Stimulated activated CD8-positive, alpha-beta memory T cell treated with anti-CD3 and anti-CD28 coated beads, Interleukin-4, amount 100 ng/mL, for 1 hour (primary cell): ENCODE data around the gene GALNT9.

Experiments used
- DNase-seq, 2 donors: peaks; one replicate each; pipeline ENCODE4 v3.0.0-alpha.2; 2020; ENCODE audit warnings: low read depth in 2 of 2, low spot score in 1 of 2

GALNT9 gene

DNA sequence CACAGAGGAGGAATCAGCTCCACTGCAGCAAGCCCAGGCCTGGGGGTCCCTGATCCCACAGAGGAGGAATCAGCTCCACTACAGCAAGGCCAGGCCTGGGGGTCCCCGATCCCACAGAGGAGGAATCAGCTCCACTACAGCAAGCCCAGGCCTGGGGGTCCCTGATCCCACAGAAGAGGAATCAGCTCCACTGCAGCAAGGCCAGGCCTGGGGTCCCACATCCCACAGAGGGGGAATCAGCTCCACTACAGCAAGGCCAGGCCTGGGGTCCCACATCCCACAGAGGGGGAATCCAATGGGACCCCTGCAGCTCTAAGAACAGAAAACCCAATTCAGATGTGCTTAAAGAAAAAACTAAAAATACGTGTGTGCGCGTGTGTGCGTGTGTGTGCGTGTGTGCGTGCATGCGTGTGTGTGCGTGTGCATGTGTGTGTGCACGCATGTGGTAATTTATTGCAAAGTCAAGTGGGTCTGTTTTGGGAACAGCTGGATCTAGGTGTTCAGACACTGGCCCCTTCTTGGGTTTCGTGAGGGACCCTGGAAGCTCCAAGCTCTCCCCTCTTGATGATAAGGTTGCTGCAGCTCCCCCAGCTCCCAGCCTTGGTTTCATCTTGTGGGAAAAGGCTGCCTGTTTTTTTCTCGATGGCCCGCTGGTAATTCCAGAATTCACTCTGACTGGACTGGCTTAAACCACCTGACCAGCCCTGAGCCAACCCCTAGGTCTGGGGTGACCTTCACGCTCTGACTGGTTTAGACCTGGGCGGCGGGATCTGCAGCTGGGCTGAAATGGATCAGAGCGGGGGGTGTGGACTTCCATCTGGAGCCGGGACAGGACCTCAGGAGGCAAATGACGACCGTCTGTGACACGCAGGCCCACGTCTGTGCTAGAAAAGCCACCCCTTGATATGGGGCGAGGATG lies 47.1 kb downstream of the GALNT9 start:
- DNase-seq, result no peak

DNA sequence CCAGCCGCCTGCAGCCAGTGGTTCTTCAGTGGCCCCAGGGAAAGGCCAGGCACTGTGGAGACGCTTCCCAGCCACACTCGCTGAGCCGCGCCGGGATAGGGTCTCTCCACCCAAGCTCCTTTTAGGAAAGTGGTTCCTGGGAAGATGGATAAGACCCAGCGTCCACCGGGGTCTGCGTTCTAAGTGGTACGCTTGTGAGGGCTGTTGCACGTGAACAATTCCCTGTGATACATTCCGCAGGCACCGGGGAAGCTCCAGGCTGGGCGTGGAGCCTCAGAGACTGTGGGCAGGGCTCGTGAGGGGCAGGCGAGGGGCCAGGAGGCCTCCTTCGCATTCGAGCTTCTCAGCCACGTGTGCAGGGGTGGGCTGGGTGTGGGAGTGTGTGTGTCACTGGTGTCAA lies 48.4 kb downstream of the GALNT9 start:
- no peak for DNase-seq

DNA sequence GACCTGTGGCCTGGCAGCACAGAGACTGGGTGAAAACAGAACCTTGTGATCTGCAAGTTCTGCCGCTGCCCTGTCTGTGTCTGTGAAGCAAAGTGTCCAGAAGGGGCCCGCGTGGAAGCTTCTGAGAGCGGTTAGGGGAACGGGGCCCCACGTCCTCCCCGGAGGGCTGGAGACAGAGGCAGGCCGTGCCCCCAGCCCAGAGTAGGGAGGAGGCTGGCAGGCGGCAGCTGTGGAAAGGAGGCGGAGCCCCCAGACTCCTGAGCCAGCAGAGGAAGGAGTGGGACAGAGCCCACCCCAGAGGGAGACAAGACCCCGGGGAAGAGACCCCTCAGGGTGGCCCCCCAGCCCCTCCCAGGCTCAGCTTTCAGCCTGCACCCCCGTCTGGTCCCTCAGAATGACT lies 49.0 kb downstream of the GALNT9 start:
- DNase-seq, result no peak

DNA sequence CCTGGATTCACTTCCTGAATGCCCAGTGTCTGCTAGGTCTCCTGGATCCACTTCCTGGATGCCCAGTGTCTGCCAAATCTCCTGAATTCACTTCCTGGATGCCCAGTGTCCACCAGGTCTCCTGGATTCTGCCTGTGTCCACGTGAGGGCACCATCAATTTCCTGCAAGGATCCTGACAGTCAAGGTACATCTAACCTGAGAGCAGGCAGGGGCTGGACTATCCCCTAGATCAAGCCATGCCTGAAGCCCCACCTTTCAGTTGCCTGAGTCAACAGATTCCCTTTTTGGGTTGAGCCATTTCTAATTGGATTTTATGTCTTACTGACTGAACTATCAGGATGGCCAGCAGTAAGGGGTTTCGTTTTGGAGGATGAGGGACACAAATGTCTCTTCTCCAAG lies 49.5 kb downstream of the GALNT9 start:
- no peak for DNase-seq

DNA sequence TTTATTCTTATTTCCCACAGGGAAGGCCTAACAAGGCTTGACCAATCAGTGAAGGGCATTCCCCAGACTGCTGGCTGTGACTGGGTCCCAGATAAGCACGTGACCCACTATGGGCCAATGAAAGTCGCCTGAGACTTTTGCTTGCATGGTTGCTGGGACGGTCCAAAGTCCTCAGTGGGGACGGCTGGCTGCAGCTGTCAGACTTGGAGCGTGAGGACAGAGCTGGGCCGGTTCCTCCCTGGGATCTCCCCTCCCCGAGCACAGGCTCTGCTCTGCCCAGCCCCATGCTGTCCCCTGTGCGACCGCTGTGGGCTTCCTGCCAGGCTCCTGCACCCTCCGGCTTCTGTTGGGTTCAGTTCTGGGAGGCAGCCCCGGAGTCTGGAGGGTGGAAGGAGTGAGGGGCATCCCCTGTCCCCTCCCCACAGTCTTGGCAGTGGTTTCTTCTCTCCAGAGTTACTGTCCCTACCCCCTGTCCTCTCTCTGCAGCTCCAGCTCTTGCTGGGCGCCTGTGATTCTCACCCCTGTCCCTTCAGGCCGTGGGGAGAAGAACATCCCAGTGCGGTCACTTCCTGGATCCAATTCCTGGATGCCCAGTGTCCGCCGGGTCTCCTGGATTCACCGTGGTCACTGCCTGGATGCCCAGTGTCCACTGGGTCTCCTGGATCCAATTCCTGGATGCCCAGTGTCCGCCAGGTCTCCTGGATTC lies 50.1 kb downstream of the GALNT9 start:
- DNase-seq, result no peak

DNA sequence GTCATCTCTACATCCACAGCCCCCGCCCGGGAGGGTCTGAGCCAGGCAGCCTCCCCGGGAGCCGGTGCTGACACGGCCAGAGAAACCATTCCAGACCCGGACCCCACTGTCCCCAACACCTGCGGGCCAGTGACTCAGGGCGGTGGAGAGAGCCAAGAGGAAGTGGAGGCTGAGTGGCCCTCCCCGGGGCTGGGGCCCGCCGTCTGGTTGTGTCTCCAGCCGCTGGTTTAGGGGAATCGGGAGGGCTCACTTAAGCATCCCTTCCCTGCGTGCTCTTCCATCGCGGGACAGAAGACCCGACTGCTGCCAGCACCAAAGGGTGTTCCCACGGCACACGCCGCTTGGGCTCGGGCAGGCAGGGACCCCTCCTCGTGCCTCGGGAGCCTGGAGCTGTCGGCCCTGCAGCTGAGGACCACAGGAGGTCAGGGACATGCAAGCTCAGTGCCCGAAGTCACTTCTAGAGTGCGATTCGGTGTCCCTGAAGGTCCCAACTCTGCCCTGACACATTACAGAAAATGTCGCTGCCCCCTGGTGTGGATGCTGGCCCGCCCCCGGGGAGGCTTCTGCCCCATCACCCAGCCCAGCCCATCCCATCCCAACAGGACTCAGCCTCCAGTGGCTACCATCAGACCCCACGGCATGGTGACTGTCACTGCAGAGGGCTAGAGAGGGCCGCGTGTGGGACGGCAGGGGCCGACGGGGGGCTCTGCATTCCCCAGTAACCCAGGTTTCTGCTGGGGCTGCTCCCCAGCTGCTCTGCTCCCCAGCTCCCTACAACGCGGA lies 50.8 kb downstream of the GALNT9 start:
- no peak for DNase-seq

DNA sequence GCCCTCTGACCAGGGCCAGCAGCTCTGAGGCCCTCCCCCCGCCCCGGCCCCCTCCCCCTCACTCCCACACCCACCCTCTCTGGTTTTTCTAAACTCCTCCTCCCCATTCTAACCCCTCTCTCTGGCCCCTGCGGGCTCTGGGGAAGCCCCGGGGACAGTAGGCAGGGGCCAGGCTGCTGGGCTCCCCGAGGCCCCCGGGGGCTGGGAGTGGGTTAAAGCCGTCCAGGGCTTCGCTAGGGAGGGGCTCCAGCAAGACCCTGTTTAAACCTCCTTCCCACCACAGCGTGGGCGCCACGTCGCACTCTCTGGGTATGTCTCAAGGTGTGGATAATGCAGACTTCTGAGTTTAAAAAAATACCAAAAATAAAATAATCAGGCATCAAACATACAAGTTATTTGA lies 51.4 kb downstream of the GALNT9 start:
- no peak for DNase-seq

DNA sequence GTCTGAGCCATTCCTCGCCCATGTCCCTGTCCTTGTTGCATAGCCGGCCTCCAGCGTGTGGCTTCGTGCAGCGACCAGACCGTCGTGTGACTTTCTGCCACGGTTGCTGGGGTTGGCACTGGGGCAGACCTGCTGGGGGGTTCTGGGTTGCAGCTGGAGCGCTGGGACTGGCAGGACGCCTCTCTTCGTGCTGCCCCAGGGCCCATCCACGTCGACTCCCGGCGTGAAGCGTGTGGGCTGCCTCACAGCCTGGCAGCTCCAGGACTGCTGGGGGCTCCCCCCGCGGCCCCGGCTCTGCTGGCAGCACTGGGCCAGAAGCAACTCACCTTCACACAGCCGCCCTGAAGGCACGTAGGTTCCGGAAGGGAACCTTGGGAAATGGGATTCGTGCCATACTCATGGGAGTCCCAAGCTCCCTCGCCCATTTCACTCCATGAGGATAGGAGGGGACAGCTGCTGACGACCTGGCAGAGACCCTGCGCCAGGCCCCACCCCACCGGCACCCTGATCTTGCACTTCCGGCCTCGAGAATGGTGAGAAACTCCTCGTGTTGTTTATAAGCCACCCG lies 51.9 kb downstream of the GALNT9 start:
- no peak for DNase-seq

DNA sequence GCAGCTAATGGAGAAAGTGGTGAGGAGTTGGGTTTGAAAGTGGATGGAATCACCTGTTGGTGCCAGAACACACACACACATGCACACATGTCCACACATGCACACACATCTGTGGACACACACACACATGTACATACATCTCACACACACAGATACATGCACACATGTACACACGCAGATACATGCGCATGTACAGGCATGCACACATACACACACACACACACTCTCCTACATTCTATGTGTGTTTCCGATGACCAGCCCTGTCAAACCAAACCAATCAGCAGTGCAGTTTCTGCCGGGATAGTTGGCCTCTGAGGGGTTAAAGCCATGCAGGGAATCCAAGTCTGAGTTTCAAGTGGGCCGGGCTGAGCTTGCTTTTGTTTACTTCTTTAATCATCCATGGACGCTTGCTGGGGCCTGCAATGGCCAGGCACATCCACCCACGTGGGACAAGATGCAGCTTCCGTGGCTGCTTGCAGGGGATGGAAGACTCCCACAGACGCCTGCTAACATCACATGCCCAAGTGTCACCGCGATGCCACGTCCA lies 52.5 kb downstream of the GALNT9 start:
- no peak for DNase-seq

DNA sequence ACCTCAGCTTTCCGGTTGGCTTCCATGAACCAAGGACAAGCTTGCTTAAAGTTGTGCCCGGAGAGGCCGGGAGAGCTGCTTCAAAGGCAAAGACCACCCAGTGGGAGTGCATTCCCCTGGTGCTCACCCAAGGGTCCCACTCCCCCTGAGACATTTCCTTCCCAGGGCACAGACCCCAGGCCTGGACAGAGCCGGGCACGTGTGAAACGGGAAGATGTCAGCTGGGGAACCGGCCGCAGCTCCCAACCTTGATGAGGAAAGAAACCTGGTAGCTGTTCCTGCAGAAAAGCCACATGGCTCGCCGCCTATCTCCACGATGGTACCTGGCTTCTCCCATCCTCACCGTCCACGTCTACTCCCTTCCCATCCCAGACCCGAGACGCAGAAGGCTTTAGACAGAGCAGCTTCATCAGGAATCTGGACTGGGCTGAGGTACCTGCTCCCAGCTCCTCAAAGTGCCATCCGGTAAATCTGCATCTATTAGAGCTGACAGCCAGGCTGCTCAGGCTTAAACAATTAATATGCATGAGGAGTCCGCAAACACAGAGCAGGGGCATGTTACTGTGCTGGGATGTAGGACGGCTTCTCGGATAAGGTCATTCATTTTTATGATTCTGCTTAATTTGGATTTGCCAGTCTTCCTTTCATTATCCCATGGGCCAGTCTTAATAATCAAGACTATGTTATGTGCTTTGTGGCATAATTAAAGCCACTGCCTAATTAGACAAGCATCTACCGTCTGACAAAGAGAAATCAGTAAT lies 53.1 kb downstream of the GALNT9 start:
- DNase-seq, result no peak

DNA sequence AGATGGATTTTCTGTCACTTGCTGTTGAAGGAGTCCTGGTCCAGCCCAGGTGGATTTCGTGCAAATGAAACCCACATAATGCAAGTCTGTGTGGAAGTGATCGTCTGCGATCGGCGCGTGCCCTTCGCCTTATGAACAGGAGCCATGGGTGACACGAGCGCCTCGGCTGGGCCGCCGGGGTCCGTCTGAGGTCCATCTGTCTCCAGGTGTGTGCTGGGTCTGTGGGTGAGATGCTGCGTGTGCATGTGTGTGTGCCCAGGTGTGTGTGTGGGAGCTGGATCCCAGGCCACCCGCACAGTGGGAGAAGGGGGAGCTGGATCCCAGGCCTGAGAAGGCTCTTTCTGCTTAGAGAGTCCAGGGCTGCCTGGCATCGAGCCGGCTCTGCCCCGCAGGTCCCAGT lies 53.8 kb downstream of the GALNT9 start:
- no peak for DNase-seq

DNA sequence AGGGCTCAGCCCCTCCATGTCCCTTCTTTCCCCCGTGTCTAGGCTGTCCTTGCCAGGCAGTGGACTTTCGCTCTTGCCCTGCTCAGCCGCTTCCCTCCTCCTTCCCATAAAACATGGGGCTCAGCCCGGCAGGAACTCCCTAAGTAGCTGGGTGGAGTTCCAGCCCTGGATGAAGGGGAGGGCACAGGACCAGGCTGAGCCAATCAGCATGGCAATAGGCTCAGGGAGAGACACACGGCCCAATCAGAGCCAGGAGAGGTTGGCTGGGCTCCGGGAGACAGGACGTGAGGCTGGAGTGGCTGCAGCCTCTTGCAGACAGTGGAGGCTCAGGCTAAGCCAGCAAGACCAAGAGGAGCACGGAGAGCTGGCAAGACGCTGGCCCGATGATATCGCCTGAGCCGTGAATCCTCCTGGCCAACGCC lies 54.3 kb downstream of the GALNT9 start:
- DNase-seq, result no peak

DNA sequence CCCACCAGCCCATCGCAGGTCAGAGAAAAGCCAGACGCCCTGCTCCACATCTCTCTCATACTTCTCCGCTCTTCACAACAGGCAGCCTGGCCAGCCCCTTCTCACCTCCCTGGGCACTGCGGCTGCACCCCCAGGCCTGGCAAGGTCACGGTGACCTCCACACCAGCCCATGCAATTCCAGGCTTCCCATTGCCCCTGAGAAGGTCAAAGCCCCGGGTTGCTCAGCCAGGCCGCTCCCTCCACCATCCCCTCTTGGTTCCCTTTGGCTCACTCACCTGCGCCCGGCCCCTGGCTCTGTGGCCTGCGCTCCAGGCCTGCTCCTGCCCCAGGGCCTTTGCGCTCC lies 55.4 kb downstream of the GALNT9 start:
- no peak for DNase-seq

DNA sequence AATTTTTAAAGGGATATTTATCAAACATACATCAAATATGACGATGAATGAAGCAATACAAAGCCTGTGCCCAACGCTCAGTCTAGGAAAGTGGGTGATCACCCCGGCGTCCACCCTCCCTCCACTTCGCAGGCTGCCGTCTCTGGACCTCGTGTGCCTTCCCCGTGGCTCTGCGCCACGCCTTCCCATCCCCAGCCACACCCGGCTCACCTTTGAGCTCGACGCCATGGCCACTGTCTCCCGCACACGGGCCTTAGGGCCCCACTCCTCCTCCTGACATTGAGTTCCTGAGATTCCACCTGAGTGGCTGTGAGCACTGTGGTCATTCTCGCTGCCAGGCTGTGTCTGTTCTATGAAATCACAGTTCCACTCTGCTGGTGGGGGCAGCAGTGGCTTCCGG lies 56.7 kb downstream of the GALNT9 start:
- no peak for DNase-seq

DNA sequence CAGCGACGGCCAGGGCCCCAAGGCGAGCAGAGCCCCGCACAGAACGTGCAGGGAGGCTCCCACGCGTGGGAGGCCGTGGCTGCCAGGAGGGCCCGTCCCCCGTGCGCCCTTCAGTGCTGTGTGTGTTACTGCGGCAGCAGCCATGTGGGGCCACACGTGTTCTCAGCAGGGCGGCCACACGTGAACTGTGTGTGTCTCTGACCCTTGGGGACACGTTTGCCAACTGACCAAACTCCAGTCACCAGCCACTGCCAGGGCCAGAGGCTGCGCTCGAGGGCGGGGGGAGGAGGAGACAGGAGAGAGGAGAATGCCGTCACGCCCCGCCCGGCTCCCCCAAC lies 57.7 kb downstream of the GALNT9 start:
- DNase-seq, result no peak

DNA sequence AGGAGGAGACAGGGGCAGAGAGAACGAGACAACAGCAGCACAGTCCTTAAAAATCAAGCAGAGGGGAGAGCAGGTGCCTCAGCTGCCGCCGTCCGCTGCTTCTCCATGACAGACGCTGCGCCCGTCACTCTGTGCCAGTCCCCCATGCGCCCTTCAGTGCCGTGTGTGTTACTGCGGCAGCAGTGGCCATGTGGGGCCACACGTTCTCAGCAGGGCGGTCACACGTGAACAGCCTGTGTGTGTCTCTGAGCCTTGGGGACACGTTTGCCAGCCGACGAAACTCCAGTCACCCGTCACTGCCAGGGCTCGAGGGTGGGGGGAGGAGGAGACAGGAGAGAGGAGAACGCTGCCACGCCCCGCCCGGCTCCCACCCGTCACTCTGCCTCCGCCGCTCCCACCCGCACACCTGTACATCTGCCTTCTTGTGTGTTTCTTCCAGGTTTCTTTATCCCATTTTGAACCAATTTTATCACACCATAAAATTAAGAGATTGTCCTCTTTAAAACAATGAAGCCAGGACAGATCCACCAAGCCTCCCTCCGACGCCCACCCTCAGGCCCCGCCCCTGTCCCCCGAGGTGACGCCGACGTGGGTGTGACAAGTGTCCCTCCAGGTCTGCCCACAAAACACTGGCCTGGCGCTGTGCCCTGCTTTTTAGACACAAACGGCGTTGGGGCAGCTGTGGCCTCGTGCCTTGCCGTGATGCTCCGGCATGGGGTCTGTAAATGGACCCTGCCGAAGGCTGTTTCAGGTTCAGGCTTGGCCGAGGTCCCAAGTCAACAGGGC lies 58.2 kb downstream of the GALNT9 start:
- DNase-seq, result no peak

DNA sequence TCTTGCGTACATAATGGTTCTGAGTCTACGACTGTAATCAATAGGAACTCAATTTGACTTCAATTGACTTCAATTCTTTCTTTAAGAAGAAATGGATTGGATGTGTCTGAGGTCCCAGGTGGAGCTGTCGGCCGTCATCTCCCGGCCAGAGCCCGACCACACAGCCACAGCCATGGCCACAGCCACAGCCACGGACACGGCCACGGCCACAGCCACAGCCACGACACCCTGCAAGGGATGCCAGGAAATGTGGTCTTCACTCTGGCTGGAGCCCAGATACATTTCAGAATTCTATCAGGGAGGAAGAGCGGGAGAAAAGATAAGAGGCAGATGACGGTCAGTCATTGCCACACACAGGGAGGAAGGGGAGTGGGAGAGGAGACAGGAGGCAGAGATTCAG lies 58.9 kb downstream of the GALNT9 start:
- DNase-seq, result no peak

DNA sequence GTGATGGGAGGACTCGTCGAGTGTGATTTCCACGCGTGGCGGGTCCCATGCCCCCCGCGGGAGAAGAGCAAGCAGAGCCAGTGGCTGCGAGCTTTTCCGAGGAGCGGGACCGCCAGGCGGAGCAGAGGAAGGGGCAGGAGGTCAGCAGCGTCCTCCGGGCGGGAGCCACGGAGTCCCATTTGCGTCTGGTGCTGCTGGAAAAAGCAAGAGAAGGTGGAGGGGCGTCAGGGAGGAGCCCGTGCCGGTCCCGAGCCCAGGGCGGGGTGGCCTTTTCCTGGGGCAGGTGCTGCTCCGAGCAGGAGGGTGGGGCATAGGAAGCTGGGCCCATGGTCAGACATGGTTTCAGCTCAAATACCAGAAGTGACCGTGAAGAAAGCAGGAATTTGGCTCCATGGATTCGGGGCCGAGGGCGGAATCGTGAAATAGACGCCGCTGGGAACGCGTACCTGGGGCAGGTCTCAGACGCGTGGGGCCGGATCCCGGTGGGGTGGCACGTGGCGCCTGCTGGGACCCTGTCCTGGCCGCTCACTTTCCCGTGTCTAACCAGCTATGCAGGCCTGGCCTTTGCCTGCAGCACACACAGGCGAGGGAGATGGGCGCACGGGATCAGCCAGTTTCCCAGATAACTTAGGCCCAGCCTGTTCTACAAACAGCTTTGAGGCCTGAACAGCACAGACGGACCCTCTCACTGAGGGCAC lies 60.0 kb downstream of the GALNT9 start:
- no peak for DNase-seq

DNA sequence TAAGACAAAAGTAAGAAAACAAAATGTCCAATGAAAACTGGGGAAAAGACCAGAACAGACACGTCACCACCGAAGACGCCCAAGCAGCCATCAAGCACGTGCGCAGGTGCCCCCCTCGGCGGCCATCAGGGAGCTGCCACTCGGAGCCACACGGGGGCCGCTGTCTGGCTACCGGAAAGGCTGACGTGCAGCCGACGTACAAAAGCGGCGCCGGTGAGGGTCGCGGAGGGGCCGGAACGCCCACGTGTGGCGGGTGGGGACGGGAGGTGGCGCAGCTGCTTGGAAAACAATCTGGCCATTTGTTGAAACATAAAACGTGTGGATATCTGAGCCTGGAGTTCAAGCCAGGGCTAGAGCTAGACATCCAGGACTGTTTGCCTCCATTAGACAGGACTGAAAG lies 60.7 kb downstream of the GALNT9 start:
- no peak for DNase-seq
